NCI-H2107 (cell line): ENCODE measurements around the gene PERM1.
"Not testable (repeated sequence)": the region's sequence is repeated elsewhere in the genome, so short reads cannot be mapped to it uniquely, and the experiment has no call there.

Experiments used
- DNase-seq: peaks from one replicate; lab custom pipeline; 2025; lab: John Stamatoyannopoulos, UW

Gene PERM1

GRCh38 chr1:998995-999724, 17.3 kb upstream of the PERM1 start:
- DNase-seq: no peak

- no peak for DNase-seq
These were observed 16.8 kb upstream of the PERM1 start for GRCh38 chr1:998745-998994.

GRCh38 chr1:997993-998744, 16.3 kb upstream of the PERM1 start:
- no peak for DNase-seq

DNA sequence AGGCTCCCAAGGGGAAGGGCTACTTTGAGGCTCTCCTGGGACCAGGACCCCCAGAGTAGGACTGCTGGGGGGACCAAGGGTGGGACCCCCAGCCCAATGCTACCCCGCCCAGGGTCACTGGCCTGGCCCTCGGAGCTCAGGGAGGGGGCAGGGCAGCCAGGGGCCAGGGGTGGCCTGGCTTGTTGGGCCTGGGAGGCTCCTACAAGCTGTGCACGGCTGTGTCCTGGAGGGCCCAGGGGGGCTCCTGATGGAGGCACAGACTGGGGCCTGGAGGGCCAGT, 15.8 kb upstream of the PERM1 start:
- no peak for DNase-seq

DNA sequence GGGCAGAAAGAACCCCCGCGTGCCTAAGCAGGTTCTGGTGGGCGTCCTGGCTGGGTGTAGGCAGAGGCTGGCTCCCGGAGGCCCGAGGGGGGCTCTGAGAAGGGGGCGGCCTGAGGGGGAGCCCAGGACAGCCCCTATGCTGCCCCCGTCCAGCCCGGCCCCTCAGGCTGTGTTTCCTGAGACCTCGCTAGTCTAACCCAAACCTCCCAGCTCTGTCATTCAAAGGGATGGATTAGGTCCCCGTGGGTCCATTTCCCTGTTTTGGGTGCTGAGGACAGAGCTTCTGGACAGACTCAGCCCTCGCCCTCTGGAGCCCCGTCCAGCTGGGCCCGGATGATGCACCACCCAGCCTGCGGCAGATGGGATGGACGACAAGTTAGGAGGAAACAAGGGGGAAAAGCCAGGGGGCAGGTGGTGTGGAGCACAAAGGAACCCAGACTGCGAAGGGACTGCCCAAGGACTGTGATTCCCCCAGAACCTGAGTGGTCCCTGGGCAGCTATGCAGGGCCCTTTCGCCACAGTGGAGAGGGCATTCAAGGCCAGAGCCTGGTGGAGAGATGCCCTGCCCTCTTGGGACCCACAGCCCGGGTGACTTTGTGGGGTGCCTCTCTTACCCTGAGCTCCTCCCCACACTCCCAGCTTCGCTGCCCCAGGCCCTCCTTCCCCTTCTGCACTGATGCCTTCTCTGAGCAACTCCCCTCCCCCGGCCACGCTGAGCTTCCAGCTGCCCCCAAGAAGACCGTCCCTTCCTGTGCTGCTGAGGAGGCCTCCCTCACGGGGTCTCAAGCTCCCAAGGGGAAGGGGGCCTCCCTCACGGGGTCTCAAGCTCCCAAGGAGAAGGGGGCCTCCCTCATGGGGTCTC, 15.2 kb upstream of the PERM1 start:
- DNase-seq: no peak

DNA sequence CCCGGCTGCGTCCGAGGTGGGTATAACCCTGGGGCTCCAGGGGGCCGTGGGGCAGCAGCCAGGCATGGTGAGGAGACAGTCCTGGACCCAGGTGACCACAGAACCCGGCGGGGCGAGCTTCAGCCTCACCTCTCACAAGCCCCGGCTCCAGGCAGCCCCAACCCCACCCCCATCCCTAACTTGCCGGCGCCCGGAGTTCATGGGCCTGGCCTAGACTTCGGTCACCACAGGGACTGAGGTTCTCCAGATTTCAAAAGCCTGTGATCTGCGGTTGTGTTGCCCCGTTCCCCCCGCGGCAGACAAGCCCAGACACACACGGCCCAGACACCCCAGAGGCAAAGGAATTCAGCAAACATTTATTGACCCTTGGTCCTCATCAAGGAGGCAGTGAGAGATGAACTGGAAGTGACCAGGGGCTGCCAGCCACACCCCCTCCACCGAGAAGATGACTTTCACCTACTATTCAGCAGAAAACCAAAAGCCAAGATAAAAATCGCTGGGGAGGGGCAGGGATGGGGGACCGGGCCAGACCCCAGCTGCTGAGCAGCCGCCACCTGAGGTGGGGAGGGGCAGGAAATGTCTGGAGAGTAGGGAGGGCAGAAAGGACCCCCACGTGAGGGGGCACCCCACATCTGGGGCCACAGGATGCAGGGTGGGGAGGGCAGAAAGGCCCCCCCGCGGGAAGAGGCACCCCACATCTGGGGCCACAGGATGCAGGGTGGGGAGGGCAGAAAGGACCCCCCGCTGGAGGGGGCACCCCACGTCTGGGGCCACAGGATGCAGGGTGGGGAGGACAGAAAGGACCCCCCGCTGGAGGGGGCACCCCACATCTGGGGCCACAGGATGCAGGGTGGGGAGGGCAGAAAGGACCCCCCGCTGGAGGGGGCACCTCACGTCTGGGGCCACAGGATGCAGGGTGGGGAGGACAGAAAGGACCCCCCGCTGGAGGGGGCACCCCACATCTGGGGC, 14.1 kb upstream of the PERM1 start:
- DNase-seq: no peak

DNA sequence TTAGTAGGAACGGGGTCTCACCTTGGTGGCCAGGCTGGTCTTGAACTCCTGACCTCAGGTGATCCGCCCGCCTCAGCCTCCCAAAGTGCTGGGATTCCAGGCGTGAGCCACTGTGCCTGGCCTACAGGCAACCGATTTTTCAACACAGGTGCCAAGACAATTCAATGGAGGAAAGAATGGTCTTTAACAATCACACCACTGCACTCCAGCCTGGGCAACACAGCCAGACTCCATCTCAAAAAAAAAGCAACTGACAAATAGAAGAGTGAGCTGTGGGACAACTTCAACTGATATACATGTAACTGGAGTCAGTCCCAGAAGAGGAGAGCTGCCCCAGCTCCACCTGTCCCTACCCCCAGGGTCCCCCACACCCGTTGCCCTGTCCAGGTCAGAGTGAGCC, 12.7 kb upstream of the PERM1 start:
- DNase-seq: not testable (repeated sequence)

- DNase-seq: no peak
These were observed 11.6 kb upstream of the PERM1 start for GRCh38 chr1:993379-993995.

- DNase-seq: no peak
These were observed 10.5 kb upstream of the PERM1 start for GRCh38 chr1:992362-992761.

GRCh38 chr1:991895-992294, 10.0 kb upstream of the PERM1 start:
- DNase-seq: no peak

- not testable (repeated sequence) for DNase-seq
These were observed 9.4 kb upstream of the PERM1 start for GRCh38 chr1:991275-991674.

- not testable (repeated sequence) for DNase-seq
These were observed 6.2 kb upstream of the PERM1 start for GRCh38 chr1:988061-988460.

GRCh38 chr1:985126-985525, 3.2 kb upstream of the PERM1 start:
- DNase-seq: no peak

DNA sequence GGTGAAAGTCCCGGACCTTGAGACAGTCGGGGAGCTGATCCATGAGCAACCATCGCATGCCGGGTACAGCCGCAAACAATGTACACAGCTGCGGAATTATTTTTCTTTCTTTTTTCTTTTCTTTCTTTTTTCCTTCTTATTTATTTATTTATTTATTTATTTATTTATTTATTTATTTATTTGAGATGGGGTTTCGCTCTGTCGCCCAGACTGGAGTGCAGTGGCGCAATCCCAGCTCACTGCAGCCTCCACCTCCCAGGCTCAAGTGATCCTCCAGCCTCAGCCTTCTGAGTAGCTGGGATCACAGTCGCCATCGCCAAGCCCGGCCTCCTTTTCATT, 2.6 kb upstream of the PERM1 start:
- no peak for DNase-seq

DNA sequence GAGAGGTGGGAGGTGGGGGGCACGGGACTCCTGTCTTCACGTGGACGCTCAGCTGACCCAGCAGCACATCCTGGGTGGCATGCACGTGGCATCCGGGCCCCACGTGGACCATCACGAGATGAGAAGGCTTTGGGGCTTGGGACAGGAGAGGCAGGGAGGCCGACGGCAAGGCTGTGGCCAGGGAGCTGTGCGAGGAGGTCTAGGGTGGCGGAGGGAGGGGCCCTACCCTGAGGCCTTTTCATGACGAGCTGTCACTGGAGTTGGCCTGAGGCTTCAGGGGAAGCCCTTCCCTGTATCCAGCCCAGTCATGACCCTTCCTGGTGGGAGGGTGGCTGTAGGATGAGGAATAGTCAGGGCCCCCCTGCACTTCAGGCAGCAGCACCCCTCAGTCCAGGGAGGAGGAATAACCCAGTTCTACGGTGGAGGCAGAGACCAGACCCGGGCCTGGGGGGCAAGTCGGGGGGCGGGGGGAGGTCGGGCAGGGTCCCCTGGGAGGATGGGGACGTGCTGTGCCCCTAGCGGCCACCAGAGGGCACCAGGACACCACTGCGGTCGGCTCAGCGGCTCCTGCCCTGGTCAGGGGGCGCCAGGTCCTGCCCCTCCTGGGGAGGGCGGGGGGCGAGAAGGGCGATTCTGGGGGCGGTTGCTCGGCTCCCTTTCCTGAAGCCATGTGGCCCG, 2.0 kb upstream of the PERM1 start:
- DNase-seq: no peak

GRCh38 chr1:982765-983436, 1.0 kb upstream of the PERM1 start:
- DNase-seq: no peak

DNA sequence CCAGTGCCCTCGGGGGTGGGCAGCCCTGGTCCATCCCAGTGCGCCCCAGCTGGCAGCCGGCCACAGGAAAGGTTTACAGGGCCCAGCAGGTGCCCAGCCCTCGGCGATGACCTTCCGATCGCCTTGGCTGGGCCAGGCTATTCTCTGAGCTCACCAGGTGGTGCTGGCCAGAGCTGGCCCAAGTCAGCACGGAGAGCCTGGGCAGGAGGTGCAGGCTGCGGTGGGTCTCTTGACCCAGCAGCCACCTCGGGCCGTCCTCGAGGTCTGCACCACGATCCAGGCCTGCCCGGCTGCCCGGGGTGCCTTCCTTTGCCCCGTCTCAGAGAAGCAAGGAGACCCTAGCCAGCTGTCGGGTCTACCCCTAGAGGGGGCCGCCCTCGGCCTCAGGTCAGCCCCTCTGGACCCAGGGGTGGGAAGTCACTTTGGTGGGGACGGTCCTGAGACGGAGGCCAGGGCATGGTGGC, 370 bp downstream of the PERM1 start:
- DNase-seq: no peak

GRCh38 chr1:980602-981395, 1.1 kb downstream of the PERM1 start:
- no peak for DNase-seq

GRCh38 chr1:980137-980571, 1.7 kb downstream of the PERM1 start:
- no peak for DNase-seq

GRCh38 chr1:979744-980072, 2.2 kb downstream of the PERM1 start:
- DNase-seq: no peak
